Measurements from ENCODE around the gene CPEB2.
A peak's percentile ranks its signal among the peaks of the same experiment; 100 is the strongest.

Gene CPEB2

DNA sequence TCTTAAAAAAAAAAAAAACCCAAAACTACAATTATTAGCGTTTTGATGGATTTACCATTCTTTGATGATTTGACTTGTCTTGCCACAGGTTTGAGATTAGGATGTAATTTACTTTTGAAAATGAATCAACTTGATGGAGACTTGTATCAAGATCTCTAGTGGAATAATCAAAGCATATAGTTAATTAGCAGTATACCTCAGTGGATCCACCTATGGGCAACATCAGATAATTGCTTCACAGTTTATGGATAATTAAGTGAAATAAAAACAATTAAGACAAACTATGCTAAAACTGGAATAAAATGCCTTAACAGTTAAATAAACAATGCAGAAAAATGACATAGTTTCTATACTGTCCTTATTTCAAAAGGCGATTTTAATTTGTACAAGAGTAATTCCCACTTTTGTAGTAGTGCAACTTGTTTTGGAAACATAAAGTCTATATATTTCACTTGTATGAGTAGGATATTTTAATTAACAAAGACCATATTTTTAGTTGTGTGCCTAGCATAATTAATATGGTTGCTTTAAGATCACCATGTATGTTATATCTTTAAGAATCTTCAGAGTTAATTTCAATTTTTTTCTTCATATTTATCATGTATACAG, 4.2 kb downstream of the CPEB2 start:
- in situ Hi-C loops (cut with MboI; ENCODE audit: low pct_unique_long_range_greater_than_20kb, low sequenced_read_pairs) = no loop called here
- peak; percentile 26 for DNase-seq

- DNase-seq = no peak
- in situ Hi-C loops (cut with MboI; ENCODE audit: low pct_unique_long_range_greater_than_20kb, low sequenced_read_pairs) = no loop called here
These were observed 4.9 kb downstream of the CPEB2 start for GRCh38 chr4:15007201-15007600.

- DNase-seq = no peak
- in situ Hi-C loops (cut with MboI; ENCODE audit: low pct_unique_long_range_greater_than_20kb, low sequenced_read_pairs) = no loop called here
These were observed 7.8 kb downstream of the CPEB2 start for GRCh38 chr4:15010038-15010585.

- DNase-seq = no peak
- in situ Hi-C loops (cut with MboI; ENCODE audit: low pct_unique_long_range_greater_than_20kb, low sequenced_read_pairs) = no loop called here
These were observed 8.9 kb downstream of the CPEB2 start for GRCh38 chr4:15011166-15011565.

DNA sequence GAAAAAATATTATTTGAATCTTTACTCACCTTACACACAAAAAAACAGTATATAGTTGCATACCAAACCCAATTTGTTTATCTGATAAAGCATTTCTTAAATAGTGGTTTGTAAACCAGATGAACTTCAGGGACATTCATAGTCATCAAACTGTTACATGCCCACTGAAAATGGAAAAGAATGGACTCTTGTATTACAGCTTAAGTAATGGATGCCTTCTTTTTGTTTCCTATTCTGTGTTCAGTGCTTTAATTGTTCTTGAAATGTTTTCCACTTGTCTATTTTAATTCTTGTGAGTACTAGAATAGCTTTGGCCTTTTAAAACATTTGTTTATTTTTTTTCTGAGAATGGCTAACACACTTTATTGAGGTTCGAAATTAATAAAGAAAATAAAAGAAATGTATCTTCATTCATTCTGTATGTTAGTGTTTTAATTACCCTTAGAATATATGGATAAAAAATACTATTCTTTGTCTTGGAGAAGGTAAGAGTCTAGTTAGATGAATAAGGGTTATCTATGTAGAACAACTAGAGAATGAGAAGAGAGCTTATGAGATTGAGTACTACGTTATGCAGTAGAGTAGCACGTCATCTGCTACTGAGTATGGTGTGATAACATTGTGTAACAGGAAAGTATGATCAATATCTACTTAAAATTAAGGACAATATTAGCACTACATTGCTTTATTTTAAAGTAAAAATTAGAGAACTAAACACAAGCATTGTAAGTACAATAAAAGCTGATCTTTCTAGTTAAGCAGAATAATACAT, 9.9 kb downstream of the CPEB2 start:
- in situ Hi-C loops (cut with MboI; ENCODE audit: low pct_unique_long_range_greater_than_20kb, low sequenced_read_pairs) = no loop called here
- DNase-seq = no peak

DNA sequence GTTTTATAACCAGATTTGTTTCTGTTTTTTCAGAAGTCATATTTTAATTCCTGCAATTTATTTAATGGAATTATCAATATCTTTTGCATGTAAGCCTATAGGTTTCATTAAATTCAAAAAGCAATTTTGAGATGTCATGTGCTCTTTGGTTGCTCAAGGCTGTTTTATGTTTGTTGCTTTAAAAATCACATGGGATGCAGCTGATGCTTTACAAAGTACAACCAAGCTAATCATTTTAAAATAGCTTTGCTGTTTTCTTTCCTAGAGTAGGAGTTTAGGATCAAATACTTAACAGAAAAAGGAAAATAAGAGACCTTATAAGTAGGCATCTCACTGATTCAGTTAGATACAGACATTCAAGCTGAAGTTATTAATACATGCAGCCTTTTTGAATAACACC, 11.3 kb downstream of the CPEB2 start:
- no peak for DNase-seq
- in situ Hi-C loops (cut with MboI; ENCODE audit: low pct_unique_long_range_greater_than_20kb, low sequenced_read_pairs) = no loop called here

DNA sequence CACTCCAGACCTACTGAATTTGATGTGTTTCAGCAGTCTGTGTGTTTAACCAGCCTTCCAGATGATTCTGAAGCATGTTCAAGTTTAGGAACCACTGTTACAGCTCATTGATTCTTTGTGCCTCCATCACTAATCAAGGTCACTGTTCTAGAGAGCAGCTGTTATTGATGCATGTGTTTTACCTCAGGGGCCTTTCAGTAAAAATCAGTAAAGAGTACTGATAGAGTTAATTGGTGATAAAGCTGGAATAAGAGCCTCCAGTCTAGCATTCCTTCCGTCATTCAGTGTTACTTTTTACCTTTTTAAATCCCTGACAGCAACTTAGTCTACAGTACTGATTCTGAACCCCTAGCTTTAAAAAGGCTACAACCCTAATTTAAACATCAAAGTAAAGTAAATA, 12.9 kb downstream of the CPEB2 start:
- no peak for DNase-seq
- in situ Hi-C loops (cut with MboI; ENCODE audit: low pct_unique_long_range_greater_than_20kb, low sequenced_read_pairs) = no loop called here

DNA sequence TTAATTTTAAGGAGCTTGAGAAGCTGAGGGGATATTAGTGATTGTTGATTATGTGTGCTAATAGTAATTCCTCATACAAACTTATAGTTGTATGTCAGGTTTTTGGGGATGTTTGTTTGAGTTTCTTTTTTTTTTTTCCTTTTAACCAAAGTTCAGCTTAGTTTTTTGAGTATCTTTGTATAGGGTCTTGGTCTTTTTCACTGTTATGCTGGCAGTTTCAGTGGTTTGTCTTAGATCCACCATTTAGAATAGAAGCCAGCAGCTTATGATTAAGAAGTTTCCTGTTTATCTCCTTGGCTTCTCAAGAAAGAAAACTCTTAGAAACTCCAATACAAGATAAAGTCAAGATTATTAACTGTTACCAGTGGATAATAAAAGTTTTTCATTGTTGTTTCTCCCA, 16.1 kb downstream of the CPEB2 start:
- no peak for DNase-seq
- in situ Hi-C loops (cut with MboI; ENCODE audit: low pct_unique_long_range_greater_than_20kb, low sequenced_read_pairs) = no loop called here

GRCh38 chr4:15020502-15021286, 18.4 kb downstream of the CPEB2 start:
- in situ Hi-C loops (cut with MboI; ENCODE audit: low pct_unique_long_range_greater_than_20kb, low sequenced_read_pairs) = no loop called here
- no peak for DNase-seq

GRCh38 chr4:15021311-15021710, 19.0 kb downstream of the CPEB2 start:
- in situ Hi-C loops (cut with MboI; ENCODE audit: low pct_unique_long_range_greater_than_20kb, low sequenced_read_pairs) = no loop called here
- no peak for DNase-seq

DNA sequence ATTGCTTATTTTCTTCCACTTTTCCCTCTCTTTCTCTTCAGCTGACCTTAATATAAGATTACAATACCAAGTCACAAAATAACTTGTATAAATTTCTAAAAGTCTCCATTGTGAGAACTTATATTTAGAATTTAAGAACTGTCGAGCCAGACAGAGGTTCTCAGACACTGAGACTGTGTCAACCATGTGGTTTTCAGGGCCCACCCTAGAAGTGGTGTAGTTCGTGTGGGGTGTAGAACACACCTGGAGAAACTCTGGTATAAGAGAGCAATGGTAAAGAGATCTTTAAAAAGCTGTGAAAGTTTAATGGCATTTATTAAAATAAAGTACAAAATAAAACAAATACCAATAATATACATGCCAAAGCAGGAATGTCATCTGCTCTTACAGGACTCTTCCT, 19.7 kb downstream of the CPEB2 start:
- DNase-seq = no peak
- in situ Hi-C loops (cut with MboI; ENCODE audit: low pct_unique_long_range_greater_than_20kb, low sequenced_read_pairs) = no loop called here

- in situ Hi-C loops (cut with MboI; ENCODE audit: low pct_unique_long_range_greater_than_20kb, low sequenced_read_pairs) = no loop called here
- no peak for DNase-seq
These were observed 22.1 kb downstream of the CPEB2 start for GRCh38 chr4:15024386-15024785.

DNA sequence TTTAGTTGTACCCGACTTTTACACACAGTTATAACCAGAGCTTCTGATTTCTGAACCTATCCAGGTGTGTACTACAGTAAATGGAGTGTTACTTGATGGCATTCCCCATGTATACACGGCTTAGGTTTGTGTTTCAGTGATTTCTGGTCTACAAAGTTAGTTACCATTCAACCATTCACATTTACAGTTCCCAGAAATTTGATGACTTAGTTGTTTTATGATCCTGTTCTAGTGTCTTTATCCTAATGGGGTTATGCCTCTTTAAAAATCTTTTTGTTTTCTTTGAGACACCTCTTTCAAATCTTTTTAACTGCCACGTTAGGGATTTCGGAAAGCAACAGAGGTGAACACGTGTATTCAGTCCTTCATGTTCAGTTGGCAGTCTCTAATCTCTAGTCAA, 23.4 kb downstream of the CPEB2 start:
- in situ Hi-C loops (cut with MboI; ENCODE audit: low pct_unique_long_range_greater_than_20kb, low sequenced_read_pairs) = no loop called here
- no peak for DNase-seq

GRCh38 chr4:15027921-15028435, 25.7 kb downstream of the CPEB2 start:
- in situ Hi-C loops (cut with MboI; ENCODE audit: low pct_unique_long_range_greater_than_20kb, low sequenced_read_pairs) = no loop called here
- no peak for DNase-seq

GRCh38 chr4:15031197-15031596, 28.9 kb downstream of the CPEB2 start:
- in situ Hi-C loops (cut with MboI; ENCODE audit: low pct_unique_long_range_greater_than_20kb, low sequenced_read_pairs) = no loop called here
- no peak for DNase-seq

- in situ Hi-C loops (cut with MboI; ENCODE audit: low pct_unique_long_range_greater_than_20kb, low sequenced_read_pairs) = no loop called here
These were observed 29.9 kb downstream of the CPEB2 start for GRCh38 chr4:15031993-15032675.

DNA sequence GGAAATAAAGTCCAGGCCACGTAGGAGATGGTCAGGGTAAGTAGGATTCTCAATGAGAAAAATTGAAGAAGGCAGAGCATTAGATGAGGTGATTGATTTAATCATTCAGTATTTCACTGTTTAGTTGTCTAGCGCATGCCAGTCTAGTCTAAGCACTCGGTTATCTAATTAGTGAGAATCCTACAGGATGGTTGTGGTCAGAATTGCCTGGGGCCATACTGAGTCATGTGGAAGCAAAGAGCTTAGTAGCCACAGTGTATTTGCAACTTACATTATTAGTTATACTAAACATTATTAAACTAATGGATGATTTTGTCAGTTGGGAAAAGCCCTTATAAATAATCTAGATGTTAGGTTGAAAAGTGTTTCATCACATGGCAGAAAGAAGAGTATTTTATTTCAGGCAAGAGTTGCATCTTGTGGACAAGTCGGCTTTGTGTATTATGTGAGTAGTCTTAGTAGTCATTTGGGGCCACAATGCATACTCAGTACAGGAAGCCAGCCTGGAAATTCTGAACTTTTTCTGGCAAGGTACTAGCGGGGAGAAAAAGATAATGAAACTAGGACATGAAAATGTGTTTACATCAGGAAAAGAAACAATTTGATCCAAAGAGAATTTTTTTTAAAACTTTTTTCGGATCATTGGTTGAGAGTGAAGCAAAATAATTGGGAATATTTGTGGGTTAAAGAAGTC, 31.9 kb downstream of the CPEB2 start:
- in situ Hi-C loops (cut with MboI; ENCODE audit: low pct_unique_long_range_greater_than_20kb, low sequenced_read_pairs) = no loop called here
- no peak for DNase-seq

More at GRCh38 chr4:15031993-15032675, 29.9 kb downstream of the CPEB2 start:
- no peak for DNase-seq

GRCh38 chr4:15035159-15035558, 32.9 kb downstream of the CPEB2 start:
- DNase-seq = no peak
- in situ Hi-C loops (cut with MboI; ENCODE audit: low pct_unique_long_range_greater_than_20kb, low sequenced_read_pairs) = no loop called here
